HG02884 (cell line): Measurements from ENCODE around the gene CP.

ENCODE experiments used
- ATAC-seq: cut with Tn5 transposase; IDR thresholded peaks from one replicate; pipeline ENCODE4 v1.9.1; 2021; ENCODE audit warnings: mild to moderate bottlenecking, moderate library complexity; ENCODE audit not compliant: unreplicated experiment

CP gene

GRCh38 chr3:149186721-149187120 lies 34.9 kb downstream of the CP start:
- no peak for ATAC-seq

GRCh38 chr3:149186219-149186618 lies 35.4 kb downstream of the CP start:
- ATAC-seq = no peak

- ATAC-seq = no peak
These were observed 40.4 kb downstream of the CP start for GRCh38 chr3:149181182-149181581.

- ATAC-seq = no peak
These were observed 41.5 kb downstream of the CP start for GRCh38 chr3:149180057-149180573.

- ATAC-seq = no peak
These were observed 42.4 kb downstream of the CP start for GRCh38 chr3:149179220-149179619.

- ATAC-seq = no peak
These were observed 44.5 kb downstream of the CP start for GRCh38 chr3:149177122-149177521.

- ATAC-seq = peak; percentile 95
These were observed 46.7 kb downstream of the CP start for GRCh38 chr3:149174901-149175300.

- ATAC-seq = no peak
These were observed 51.0 kb downstream of the CP start for GRCh38 chr3:149170672-149171071.

GRCh38 chr3:149167898-149168297 lies 53.7 kb downstream of the CP start:
- no peak for ATAC-seq

- no peak for ATAC-seq
These were observed 58.6 kb downstream of the CP start for GRCh38 chr3:149163066-149163465.

GRCh38 chr3:149162007-149162406 lies 59.6 kb downstream of the CP start:
- ATAC-seq = no peak

GRCh38 chr3:149160754-149161300 lies 60.8 kb downstream of the CP start:
- ATAC-seq = no peak

- no peak for ATAC-seq
These were observed 68.2 kb downstream of the CP start for GRCh38 chr3:149153402-149153801.

- ATAC-seq = peak; percentile 92
These were observed 69.2 kb downstream of the CP start for GRCh38 chr3:149152420-149152819.

- no peak for ATAC-seq
These were observed 69.8 kb downstream of the CP start for GRCh38 chr3:149151843-149152242.

GRCh38 chr3:149150436-149150835 lies 71.2 kb downstream of the CP start:
- ATAC-seq = no peak

GRCh38 chr3:149145974-149146373 lies 75.7 kb downstream of the CP start:
- peak; percentile 62 for ATAC-seq

- ATAC-seq = no peak
These were observed 76.3 kb downstream of the CP start for GRCh38 chr3:149145356-149145755.

GRCh38 chr3:149142682-149143081 lies 78.9 kb downstream of the CP start:
- no peak for ATAC-seq

- ATAC-seq = no peak
These were observed 87.1 kb downstream of the CP start for GRCh38 chr3:149134575-149134974.

GRCh38 chr3:149131589-149131988 lies 90.0 kb downstream of the CP start:
- ATAC-seq = no peak

- ATAC-seq = peak; percentile 90
These were observed 92.1 kb downstream of the CP start, which contains the start of gene HPS3 for GRCh38 chr3:149129326-149130205. Gene HPS3, plus strand, starts transcription at chr3:149129638. Its CDS starts 86 bp downstream, at chr3:149129724.
